GM12873 (cell line): ENCODE results near the gene UBTD2.

ENCODE experiments used
- CTCF ChIP-seq: IDR thresholded peaks from 2 replicates; pipeline ENCODE4 v1.5.1; 2012; ENCODE audit warnings: low read depth, mild to moderate bottlenecking, moderate library complexity, low read length, control low read depth; ENCODE audit not compliant: insufficient read depth; ENCODE audit errors: missing control alignments

UBTD2 gene

GRCh38 chr5:172187118-172188032 lies 96.2 kb downstream of the UBTD2 start:
- TF ChIP-seq CTCF, result peak; percentile 22

- TF ChIP-seq CTCF, result no peak
These were observed 97.4 kb downstream of the UBTD2 start for GRCh38 chr5:172186114-172186695.

- no peak for TF ChIP-seq CTCF
These were observed 98.5 kb downstream of the UBTD2 start for GRCh38 chr5:172185096-172185461.

GRCh38 chr5:172183881-172184280 lies 99.7 kb downstream of the UBTD2 start:
- no peak for TF ChIP-seq CTCF

GRCh38 chr5:172182291-172182690 lies 101.3 kb downstream of the UBTD2 start:
- TF ChIP-seq CTCF, result no peak

GRCh38 chr5:172180936-172181335 lies 102.6 kb downstream of the UBTD2 start:
- no peak for TF ChIP-seq CTCF

- TF ChIP-seq CTCF, result no peak
These were observed 104.3 kb downstream of the UBTD2 start for GRCh38 chr5:172178991-172179989.
